HCT116 (cell line): ENCODE data around the gene SLC15A3. TPM values are rescaled to one million over a fixed set of nuclear protein-coding genes. Genes with fewer than 3 reads are reported as not detected.

Experiments used
- ATAC-seq: fragments of 200-7000 bp; cut with Tn5 transposase; 2 replicates; pipeline ENCODE4 v1.9.1; 2020; ENCODE audit warnings: mild to moderate bottlenecking, moderate library complexity
- BruUV-seq: library from RNA; stranded (reverse); fragments of 400-500 nt; replicated peaks from 2 replicates; lab custom pipeline; 2021; lab: Mats Ljungman, UMichigan
- CTCF ChIA-PET: fragments of 300-600 bp; sonication (Branson Sonifier 250); formaldehyde crosslinking; loops from one replicate; lab custom pipeline; 2021; ENCODE audit warnings: antibody characterized with exemption; lab: Charles Lee
- POLR2A ChIA-PET: fragments of 300-600, 350-600 bp; sonication (Branson Sonifier 250); formaldehyde crosslinking; loops from one replicate; lab custom pipeline; 2021; ENCODE audit warnings: antibody characterized with exemption; lab: Charles Lee
- RAD21 ChIA-PET, 2 experiments: fragments of 300-600 bp; sonication (Branson Sonifier 250); formaldehyde crosslinking; loops; one replicate each; lab custom pipeline; 2023; ENCODE audit warnings: low total read pairs in 2 of 2; ENCODE audit not compliant: uncharacterized antibody in 2 of 2, unreplicated experiment in 2 of 2, low non-redundant PET in 1 of 2; lab: Charles Lee
- DNase-seq: peaks from one replicate; pipeline ENCODE4 v3.0.0-alpha.2; 2010; ENCODE audit warnings: low read depth, low spot score
- H2AFZ ChIP-seq: fragments of 200-600 bp; shearing (Covaris generic), sonication (generic); 2 replicates; pipeline ENCODE4 v1.6.1; 2017; ENCODE audit warnings: low read depth, mixed run types, mixed read lengths, antibody characterized with exemption, low read length; ENCODE audit not compliant: poor library complexity, severe bottlenecking
- H3K27ac ChIP-seq: 2 replicates; pipeline ENCODE4 v1.5.1; 2012; ENCODE audit warnings: low read depth, low read length
- H3K27me3 ChIP-seq: fragments of 200-600 bp; sonication (generic); 2 replicates; pipeline ENCODE4 v1.6.1; 2016; ENCODE audit warnings: mixed run types, low read length, mixed read lengths; ENCODE audit not compliant: insufficient read depth
- H3K36me3 ChIP-seq, 2 experiments: fragments of 200-500 bp in 1 of 2; fragments of 200-600 bp in 1 of 2; sonication (Bioruptor generic) in 1 of 2; sonication (generic) in 1 of 2; 2 replicates each; pipeline versions ENCODE4 v1.5.1 to v1.6.1; 2014 to 2016; ENCODE audit warnings: low read length in 2 of 2, inconsistent platforms in 1 of 2, mixed read lengths in 1 of 2, mixed run types in 1 of 2; ENCODE audit not compliant: insufficient read depth in 2 of 2, control insufficient read depth in 1 of 2
- H3K4me1 ChIP-seq, 2 experiments: fragments of 200-600 bp in 1 of 2; sonication (generic) in 1 of 2; 2 replicates each; pipeline versions ENCODE4 v1.5.1 to v1.6.1; 2012 to 2017; ENCODE audit warnings: low read length in 2 of 2, inconsistent platforms in 1 of 2, mild to moderate bottlenecking in 1 of 2, mixed read lengths in 1 of 2, mixed run types in 1 of 2, moderate library complexity in 1 of 2; ENCODE audit not compliant: insufficient read depth in 2 of 2, control insufficient read depth in 1 of 2
- H3K4me2 ChIP-seq: fragments of 200-600 bp; sonication (generic); 2 replicates; pipeline ENCODE4 v1.6.1; 2017; ENCODE audit warnings: mixed run types, low read length, mixed read lengths
- H3K4me3 ChIP-seq, 2 experiments: fragments of 200-600 bp in 1 of 2; sonication (generic) in 1 of 2; replicated peaks in 1 of 2; 2 replicates each; pipeline ENCODE4 v1.5.1; 2011 to 2016; ENCODE audit warnings: low read length in 2 of 2, control low read depth in 1 of 2, low read depth in 1 of 2, mild to moderate bottlenecking in 1 of 2, mixed read lengths in 1 of 2, mixed run types in 1 of 2
- H3K79me2 ChIP-seq: fragments of 200-600 bp; sonication (generic); 2 replicates; pipeline ENCODE4 v1.6.1; 2017; ENCODE audit warnings: mild to moderate bottlenecking, mixed run types, low read length, moderate library complexity, mixed read lengths; ENCODE audit not compliant: insufficient read depth
- H3K9ac ChIP-seq: fragments of 200-600 bp; sonication (generic); 2 replicates; pipeline ENCODE4 v1.6.1; 2016; ENCODE audit warnings: low read length, mixed read lengths
- H3K9me2 ChIP-seq: fragments of 200-600 bp; sonication (generic), shearing (Covaris generic); 2 replicates; pipeline ENCODE4 v1.6.1; 2017; ENCODE audit warnings: mixed run types, mild to moderate bottlenecking, moderate library complexity; ENCODE audit not compliant: insufficient read depth
- H3K9me3 ChIP-seq, 2 experiments: fragments of 200-500 bp in 1 of 2; fragments of 200-600 bp in 1 of 2; sonication (Bioruptor generic) in 1 of 2; sonication (generic) in 1 of 2; 2 replicates each; pipeline ENCODE4 v1.6.1; 2014 to 2017; ENCODE audit warnings: low read length in 2 of 2, mixed read lengths in 2 of 2, inconsistent platforms in 1 of 2, low read depth in 1 of 2, mild to moderate bottlenecking in 1 of 2, mixed run types in 1 of 2, moderate library complexity in 1 of 2; ENCODE audit not compliant: control insufficient read depth in 1 of 2, insufficient read depth in 1 of 2
- H4K20me1 ChIP-seq: fragments of 200-600 bp; sonication (generic), shearing (Covaris generic); 2 replicates; pipeline ENCODE4 v1.6.1; 2017; ENCODE audit warnings: mixed run types, mild to moderate bottlenecking, moderate library complexity; ENCODE audit not compliant: insufficient read depth
- ATF3 ChIP-seq: IDR thresholded peaks from 2 replicates; pipeline ENCODE4 v1.6.1; 2012
- CEBPB ChIP-seq: IDR thresholded peaks from 2 replicates; pipeline ENCODE4 v1.6.1; 2012; ENCODE audit warnings: low read depth
- ELF1 ChIP-seq: IDR thresholded peaks from 2 replicates; pipeline ENCODE4 v1.6.1; 2012; ENCODE audit warnings: low read depth, borderline replicate concordance
- EZH2 ChIP-seq: fragments of 200-600 bp; sonication (generic); IDR thresholded peaks from 2 replicates; pipeline ENCODE4 v1.6.1; 2017; ENCODE audit warnings: antibody characterized with exemption, mixed run types
- EZH2phosphoT487 ChIP-seq: fragments of 200-600 bp; IDR thresholded peaks from 2 replicates; pipeline ENCODE4 v1.6.1; 2018; ENCODE audit warnings: antibody characterized with exemption, borderline replicate concordance
- FOSL1 ChIP-seq: IDR thresholded peaks from 2 replicates; pipeline ENCODE4 v1.6.1; 2012; ENCODE audit warnings: low read depth
- RAD21 ChIP-seq: IDR thresholded peaks from 2 replicates; pipeline ENCODE4 v1.6.1; 2012; ENCODE audit warnings: low read depth, mild to moderate bottlenecking
- SP1 ChIP-seq: IDR thresholded peaks from 2 replicates; pipeline ENCODE4 v1.6.1; 2012; ENCODE audit warnings: low read depth
- ZBTB33 ChIP-seq: IDR thresholded peaks from 2 replicates; pipeline ENCODE4 v1.6.1; 2011; ENCODE audit warnings: mild to moderate bottlenecking, low read length, moderate library complexity; ENCODE audit not compliant: insufficient replicate concordance; ENCODE audit errors: extremely low read depth
- intact Hi-C: fragments of 100-400 bp; cut with micrococcal nuclease; formaldehyde crosslinking; loops from 2 replicates; pipeline ENCODE4 v1.10.0; 2022
- total RNA-seq: library from RNA; stranded (reverse); gene quantifications from one replicate; pipeline ENCODE4 v1.2.1, GENCODE V29; 2021; ENCODE audit not compliant: unreplicated experiment

The SLC15A3 gene
- total RNA-seq, 1 experiment from 2014 or later: not detected

GRCh38 chr11:60952742-60953170 is 780 bp upstream of the SLC15A3 start:
- Histone ChIP-seq H2AFZ (no peak overlapping the region), H3K27ac (no peak overlapping the region), H3K4me2 (no peak overlapping the region), H3K4me3 (no peak overlapping the region), H3K4me1 (no peaks in the 10 kb centered on the region), H3K9me3 (no peaks in the 10 kb centered on the region), H3K9ac (no peak overlapping the region), H4K20me1 (no peaks in the 10 kb centered on the region), H3K36me3 (no peaks in the 10 kb centered on the region), H3K27me3 (no peaks in the 10 kb centered on the region), H3K9me2 (no peaks in the 10 kb centered on the region), H3K79me2 (no peaks in the 10 kb centered on the region)
- CTCF ChIA-PET: no interaction called here
- no TSS peak for BruUV-seq
- RAD21 ChIA-PET: no interaction called here
- DNase-seq (no peak), ATAC-seq (no peak)
- POLR2A ChIA-PET: no interaction called here
- no peak for TF ChIP-seq ZBTB33
- no peak for TF ChIP-seq ATF3
- no peak for TF ChIP-seq RAD21
- no peak for TF ChIP-seq EZH2phosphoT487
- no peak for TF ChIP-seq FOSL1
- no peak for TF ChIP-seq CEBPB
- TF ChIP-seq ELF1: no peak
- no peak for TF ChIP-seq EZH2
- intact Hi-C loops: no loop called here

GRCh38 chr11:60951606-60951903 is 421 bp downstream of the SLC15A3 start:
- no peak overlapping the region for H3K27ac ChIP-seq

More at GRCh38 chr11:60951606-60951903, 421 bp downstream of the SLC15A3 start:
- ChIA-PET RAD21 (no interaction called here), CTCF (no interaction called here), POLR2A (no interaction called here)
- H3K4me3 ChIP-seq: no peak overlapping the region
- H3K9me2 ChIP-seq: no peaks in the 10 kb centered on the region
- no peaks in the 10 kb centered on the region for H4K20me1 ChIP-seq
- no peaks in the 10 kb centered on the region for H3K27me3 ChIP-seq
- no peak for DNase-seq
- H3K36me3 ChIP-seq: no peaks in the 10 kb centered on the region
- H3K4me2 ChIP-seq: no peak overlapping the region
- H3K9ac ChIP-seq: no peak overlapping the region
- H3K9me3 ChIP-seq: no peaks in the 10 kb centered on the region
- no peak overlapping the region for H2AFZ ChIP-seq
- ATAC-seq: no peak
- no peaks in the 10 kb centered on the region for H3K4me1 ChIP-seq
- intact Hi-C loops: no loop called here
- BruUV-seq: no TSS peak
- no peaks in the 10 kb centered on the region for H3K79me2 ChIP-seq
- TF ChIP-seq SP1: no peak
- TF ChIP-seq ATF3: no peak
